Stomach (tissue), 4 donors: ENCODE results near the gene DRGX.

Source experiments
- EP300 ChIP-seq: sonication (generic); formaldehyde crosslinking; IDR thresholded peaks from one replicate; pipeline ENCODE4 v1.6.1; 2017; ENCODE audit warnings: antibody characterized with exemption
- POLR2AphosphoS5 ChIP-seq, 3 donors: sonication (generic); formaldehyde crosslinking; IDR thresholded peaks; one replicate each; pipeline ENCODE4 v1.6.1; 2016; ENCODE audit warnings: antibody characterized with exemption in 3 of 3
- TF ChIP-seq, protein P1 (sequence below), 7 experiments: fragments of 450-650 bp in 4 of 7; fragments of 200-600 bp in 3 of 7; sonication (generic) in 3 of 7; IDR thresholded peaks; one replicate each; pipeline ENCODE4 v1.5.1; 2016 to 2019; ENCODE audit warnings: antibody characterized with exemption in 7 of 7, control low read depth in 2 of 7, mild to moderate bottlenecking in 1 of 7

DNA sequence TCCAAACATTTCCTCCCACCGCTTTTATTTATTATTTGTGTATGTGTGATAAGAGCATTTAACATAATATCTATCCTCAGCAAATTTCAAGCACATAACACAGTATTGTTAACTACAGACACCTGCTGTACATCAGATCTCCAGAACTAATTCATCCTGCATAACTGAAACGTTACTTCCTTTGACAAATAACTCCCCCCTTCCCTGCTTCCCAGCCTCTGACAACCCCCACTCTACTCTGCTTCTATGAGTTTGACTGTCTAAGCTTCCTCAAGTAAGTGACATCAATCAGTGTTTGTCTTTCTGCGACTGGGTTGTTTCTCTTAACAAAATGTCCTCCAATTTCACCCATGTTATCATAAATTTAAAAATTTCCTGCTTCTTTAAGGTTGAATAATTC is 74.9 kb downstream of the DRGX start:
- TF ChIP-seq, protein P1, sequence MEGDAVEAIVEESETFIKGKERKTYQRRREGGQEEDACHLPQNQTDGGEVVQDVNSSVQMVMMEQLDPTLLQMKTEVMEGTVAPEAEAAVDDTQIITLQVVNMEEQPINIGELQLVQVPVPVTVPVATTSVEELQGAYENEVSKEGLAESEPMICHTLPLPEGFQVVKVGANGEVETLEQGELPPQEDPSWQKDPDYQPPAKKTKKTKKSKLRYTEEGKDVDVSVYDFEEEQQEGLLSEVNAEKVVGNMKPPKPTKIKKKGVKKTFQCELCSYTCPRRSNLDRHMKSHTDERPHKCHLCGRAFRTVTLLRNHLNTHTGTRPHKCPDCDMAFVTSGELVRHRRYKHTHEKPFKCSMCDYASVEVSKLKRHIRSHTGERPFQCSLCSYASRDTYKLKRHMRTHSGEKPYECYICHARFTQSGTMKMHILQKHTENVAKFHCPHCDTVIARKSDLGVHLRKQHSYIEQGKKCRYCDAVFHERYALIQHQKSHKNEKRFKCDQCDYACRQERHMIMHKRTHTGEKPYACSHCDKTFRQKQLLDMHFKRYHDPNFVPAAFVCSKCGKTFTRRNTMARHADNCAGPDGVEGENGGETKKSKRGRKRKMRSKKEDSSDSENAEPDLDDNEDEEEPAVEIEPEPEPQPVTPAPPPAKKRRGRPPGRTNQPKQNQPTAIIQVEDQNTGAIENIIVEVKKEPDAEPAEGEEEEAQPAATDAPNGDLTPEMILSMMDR (IDR thresholded peaks at IDR 0.05) = no peak
- TF ChIP-seq POLR2AphosphoS5 (IDR thresholded peaks at IDR 0.05) (no peak), EP300 (no peak)
